PC-9 (cell line): ENCODE data around the gene BCAR3. TPM values are rescaled to one million over a fixed set of nuclear protein-coding genes. Genes with fewer than 3 reads are reported as not detected.

Experiments used
- BruUV-seq: library from RNA; stranded (reverse); fragments of 400-500 nt; replicated peaks from 2 replicates; lab custom pipeline; 2021; lab: Mats Ljungman, UMichigan
- CTCF ChIA-PET: fragments of 300-600 bp; sonication (Branson Sonifier 250); formaldehyde crosslinking; loops from one replicate; lab custom pipeline; 2022; ENCODE audit warnings: antibody characterized with exemption; lab: Charles Lee
- POLR2A ChIA-PET: fragments of 300-600 bp; sonication (Branson Sonifier 250); formaldehyde crosslinking; loops from one replicate; lab custom pipeline; 2022; ENCODE audit warnings: antibody characterized with exemption; ENCODE audit not compliant: unreplicated experiment; lab: Charles Lee
- DNase-seq, 2 experiments: peaks; one replicate each; pipeline versions ENCODE4 v3.0.0 to v3.0.0-alpha.2; 2015 to 2022; ENCODE audit warnings: mixed read lengths in 1 of 2
- H2AFZ ChIP-seq: fragments of 200-600 bp; sonication (generic); 2 replicates; pipeline ENCODE4 v1.8.1; 2017; ENCODE audit warnings: antibody characterized with exemption
- H3F3A ChIP-seq: fragments of 200-600 bp; sonication (generic); 2 replicates; pipeline ENCODE4 v1.8.1; 2017; ENCODE audit warnings: antibody characterized with exemption, mild to moderate bottlenecking, low read depth; ENCODE audit not compliant: insufficient read depth
- H3K27ac ChIP-seq: fragments of 200-600 bp; sonication (generic); 2 replicates; pipeline ENCODE4 v1.6.1; 2016; ENCODE audit warnings: mixed run types
- H3K27me3 ChIP-seq: fragments of 200-600 bp; sonication (generic); 2 replicates; pipeline ENCODE4 v1.6.1; 2016; ENCODE audit warnings: low read depth, mixed run types; ENCODE audit not compliant: insufficient read depth
- H3K36me3 ChIP-seq: fragments of 200-600 bp; sonication (generic); 2 replicates; pipeline ENCODE4 v1.6.1; 2016; ENCODE audit warnings: low read depth, mixed run types
- H3K4me1 ChIP-seq: fragments of 200-600 bp; sonication (generic); replicated peaks from 2 replicates; pipeline ENCODE4 v1.6.1; 2016; ENCODE audit warnings: mixed run types; ENCODE audit not compliant: insufficient read depth
- H3K4me2 ChIP-seq: fragments of 200-600 bp; sonication (generic); 2 replicates; pipeline ENCODE4 v1.6.1; 2017; ENCODE audit warnings: mixed run types
- H3K4me3 ChIP-seq: fragments of 200-600 bp; sonication (generic); 2 replicates; pipeline ENCODE4 v1.6.1; 2016; ENCODE audit warnings: mixed run types
- H3K79me2 ChIP-seq: fragments of 200-600 bp; sonication (generic); 2 replicates; pipeline ENCODE4 v1.6.1; 2017; ENCODE audit warnings: low read depth, mixed run types
- H3K9me2 ChIP-seq: fragments of 200-600 bp; sonication (generic); 2 replicates; pipeline ENCODE4 v1.8.1; 2017; ENCODE audit warnings: mild to moderate bottlenecking; ENCODE audit not compliant: insufficient read depth
- H3K9me3 ChIP-seq: fragments of 200-600 bp; sonication (generic); 2 replicates; pipeline ENCODE4 v1.8.1; 2016; ENCODE audit warnings: low read depth; ENCODE audit not compliant: insufficient read depth
- H4K20me1 ChIP-seq: fragments of 200-600 bp; sonication (generic); 2 replicates; pipeline ENCODE4 v1.8.1; 2017; ENCODE audit not compliant: insufficient read depth
- CTCF ChIP-seq: fragments of 200-600 bp; sonication (generic); conservative IDR thresholded peaks from 2 replicates; pipeline ENCODE4 v1.6.1; 2017; ENCODE audit warnings: mixed run types, antibody characterized with exemption, mild to moderate bottlenecking, moderate library complexity
- EZH2 ChIP-seq: fragments of 200-600 bp; sonication (generic); IDR thresholded peaks from 2 replicates; pipeline ENCODE4 v1.8.0; 2017; ENCODE audit warnings: antibody characterized with exemption, low read depth
- intact Hi-C: fragments of 100-400 bp; cut with micrococcal nuclease; formaldehyde crosslinking; loops from one replicate; pipeline ENCODE4 v1.10.0; 2022; ENCODE audit not compliant: unreplicated experiment
- total RNA-seq: library from RNA; stranded (reverse); gene quantifications from 2 replicates; pipeline ENCODE4 v1.2.3, GENCODE V29; 2021

BCAR3 gene
- total RNA-seq, 1 experiment from 2014 or later, result 70.0 TPM

- no peak; the same call in 1 of the 2 replicates for TF ChIP-seq CTCF
- no peak for TF ChIP-seq EZH2
- H3K27me3 ChIP-seq, result no peaks in the 10 kb centered on the region
- intact Hi-C loops, result loop anchor here (2.0 kb wide), 1 partner anchor 41 kb away; no protein-coding TSS in a partner anchor
- no peaks in the 10 kb centered on the region for H3K9me2 ChIP-seq
- CTCF ChIA-PET, result interaction anchor here (0.6 to 3.1 kb wide), 2 partner anchors 55 to 183 kb away, joined by 18 to 47 read pairs; no protein-coding TSS in a partner anchor
- peaks cover 77% of the 10 kb centered on the region for H3K36me3 ChIP-seq
- no peaks in the 10 kb centered on the region for H3K9me3 ChIP-seq
- no TSS peak for BruUV-seq
- POLR2A ChIA-PET, result no interaction called here
- H3K79me2 ChIP-seq, result peaks cover 100% of the 10 kb centered on the region
- DNase-seq, result peak in 1 of 2 experiments; percentile 52
- no peak overlapping the region for H3K4me3 ChIP-seq
- peaks cover 99% of the 10 kb centered on the region for H3F3A ChIP-seq
- peaks cover 67% of the 10 kb centered on the region for H3K4me1 ChIP-seq
- H4K20me1 ChIP-seq, result peaks cover 84% of the 10 kb centered on the region
- no peak overlapping the region for H3K4me2 ChIP-seq
- H2AFZ ChIP-seq, result no peak overlapping the region
- H3K27ac ChIP-seq, result peak overlapping the region; percentile 22
Measured at GRCh38 chr1:93631626-93632365, 49.8 kb downstream of the BCAR3 start.

- ChIA-PET CTCF (interaction anchor here (0.7 to 3.1 kb wide), 8 partner anchors 12 to 446 kb away, joined by 3 to 47 read pairs (median 7); no protein-coding TSS in a partner anchor), POLR2A (no interaction called here)
- no peaks in the 10 kb centered on the region for H3K9me2 ChIP-seq
- H3K27ac ChIP-seq, result peak overlapping the region; percentile 22
- TF ChIP-seq EZH2, result no peak
- no TSS peak for BruUV-seq
- no peak for DNase-seq
- H3K36me3 ChIP-seq, result peaks cover 77% of the 10 kb centered on the region
- peaks cover 99% of the 10 kb centered on the region for H3F3A ChIP-seq
- H4K20me1 ChIP-seq, result peaks cover 88% of the 10 kb centered on the region
- H3K4me3 ChIP-seq, result no peak overlapping the region
- H3K27me3 ChIP-seq, result no peaks in the 10 kb centered on the region
- intact Hi-C loops, result loop anchor here (2.0 kb wide), 1 partner anchor 43 kb away; no protein-coding TSS in a partner anchor
- H2AFZ ChIP-seq, result no peak overlapping the region
- H3K79me2 ChIP-seq, result peaks cover 100% of the 10 kb centered on the region
- H3K4me1 ChIP-seq, result peaks cover 83% of the 10 kb centered on the region
- H3K9me3 ChIP-seq, result no peaks in the 10 kb centered on the region
- 0 out of 2 replicates have a peak overlapping the region, but pooled peaks have one; percentile 0 for H3K4me2 ChIP-seq
Measured at GRCh38 chr1:93630168-93630567, 51.5 kb downstream of the BCAR3 start.

GRCh38 chr1:93629101-93630059 lies 52.3 kb downstream of the BCAR3 start:
- H3K9me3 ChIP-seq, result no peaks in the 10 kb centered on the region
- peaks cover 91% of the 10 kb centered on the region for H4K20me1 ChIP-seq
- TF ChIP-seq CTCF, result peak; percentile 98
- TF ChIP-seq EZH2, result no peak
- no peaks in the 10 kb centered on the region for H3K27me3 ChIP-seq
- DNase-seq, result peak; percentile 44 to 74
- CTCF ChIA-PET, result interaction anchor here (0.6 to 3.1 kb wide), 13 partner anchors 12 to 575 kb away, joined by 3 to 47 read pairs (median 6); partner anchors contain the start of gene BCAR3
- no peaks in the 10 kb centered on the region for H3K9me2 ChIP-seq
- intact Hi-C loops, result loop anchor here (1.0 to 2.0 kb wide), 5 partner anchors 43 to 215 kb away; partner anchors contain the start of gene BCAR3
- peak overlapping the region; percentile 22 for H3K27ac ChIP-seq
- H3K4me2 ChIP-seq, result peak overlapping the region; percentile 0; the same call in 1 of the 2 replicates
- H3K4me1 ChIP-seq, result peaks cover 91% of the 10 kb centered on the region
- no peak overlapping the region for H3K4me3 ChIP-seq
- POLR2A ChIA-PET, result interaction anchor here (0.7 to 0.8 kb wide), 3 partner anchors 73 to 189 kb away, joined by 4 to 9 read pairs (median 5); no protein-coding TSS in a partner anchor
- no TSS peak for BruUV-seq
- no peak overlapping the region for H2AFZ ChIP-seq
- peaks cover 99% of the 10 kb centered on the region for H3F3A ChIP-seq
- peaks cover 100% of the 10 kb centered on the region for H3K79me2 ChIP-seq
- H3K36me3 ChIP-seq, result peaks cover 79% of the 10 kb centered on the region
